NT2/D1 (cell line): ENCODE results near the gene GPNMB.

Experiments
- YY1 ChIP-seq: IDR thresholded peaks from 2 replicates; pipeline ENCODE4 v1.6.1; 2011; ENCODE audit not compliant: insufficient read length, insufficient read depth
- ZNF274 ChIP-seq: IDR thresholded peaks from 2 replicates; pipeline ENCODE4 v1.6.1; 2011; ENCODE audit warnings: mild to moderate bottlenecking, low read depth, low read length

DNA sequence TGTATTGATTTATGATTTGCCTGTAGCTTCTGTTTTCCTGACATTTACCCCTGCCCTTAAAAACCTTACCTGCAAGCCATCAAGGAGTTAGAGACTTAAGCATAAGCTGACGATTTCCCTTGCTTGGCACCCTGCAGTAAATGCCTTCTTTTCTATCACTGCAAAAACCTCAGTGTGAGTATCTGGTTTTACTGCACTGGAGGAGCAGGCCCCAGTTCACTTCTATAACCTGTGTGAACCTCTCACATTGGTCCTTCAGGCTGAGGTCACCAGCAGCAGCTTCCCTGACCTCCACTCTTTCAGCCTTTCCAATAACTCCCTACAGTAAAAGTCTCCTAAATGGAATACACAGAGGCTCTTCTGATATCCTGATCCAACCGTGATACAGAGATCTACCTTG lies 34.2 kb upstream of the GPNMB start:
- TF ChIP-seq YY1: no peak
- TF ChIP-seq ZNF274: no peak
